Lung microvascular endothelial cell (primary cell): Measurements from ENCODE around the gene ADCY7. TPM values are rescaled to one million over a fixed set of nuclear protein-coding genes. Genes with fewer than 3 reads are reported as not detected.
A peak's percentile ranks its signal among the peaks of the same experiment; 100 is the strongest.
"Not testable (repeated sequence)": the region's sequence is repeated elsewhere in the genome, so short reads cannot be mapped to it uniquely, and the experiment has no call there.

Experiments used
- DNase-seq, 2 donors: peaks; one replicate each; pipeline versions ENCODE4 v3.0.0 to v3.0.0-alpha.2; 2010; ENCODE audit warnings: low read depth in 2 of 2
- total RNA-seq: library from RNA; depleted of rRNA; stranded (reverse); fragments of >200 nt; gene quantifications from 2 replicates; pipeline ENCODE4 v1.2.1, GENCODE V29; 2014

Gene ADCY7
- 3.1 and 4.8 TPM in 2 replicates for total RNA-seq

- peak; percentile 45 to 70 for DNase-seq
Measured at GRCh38 chr16:50266337-50267091, at the start of gene ADCY7. ADCY7 (plus strand) TSS chr16:50266551; CDS start chr16:50288180, 21,629 bp downstream.

GRCh38 chr16:50219402-50219975, 46.9 kb upstream of the ADCY7 start:
- no peak for DNase-seq

- DNase-seq = no peak
Measured at GRCh38 chr16:50224286-50224685, 42.1 kb upstream of the ADCY7 start.

GRCh38 chr16:50227120-50227519, 39.2 kb upstream of the ADCY7 start:
- DNase-seq = no peak

- DNase-seq = no peak
Measured at GRCh38 chr16:50227665-50228064, 38.7 kb upstream of the ADCY7 start.

- DNase-seq = no peak
Measured at GRCh38 chr16:50228364-50228868, 37.9 kb upstream of the ADCY7 start.

GRCh38 chr16:50229149-50229726, 37.1 kb upstream of the ADCY7 start:
- DNase-seq = no peak

- DNase-seq = no peak
Measured at GRCh38 chr16:50234771-50235556, 31.4 kb upstream of the ADCY7 start.

- DNase-seq = no peak
Measured at GRCh38 chr16:50235581-50235980, 30.8 kb upstream of the ADCY7 start.

GRCh38 chr16:50238314-50238713, 28.0 kb upstream of the ADCY7 start:
- no peak for DNase-seq

- no peak for DNase-seq
Measured at GRCh38 chr16:50238868-50239301, 27.5 kb upstream of the ADCY7 start.

- DNase-seq = not testable (repeated sequence)
Measured at GRCh38 chr16:50243024-50243423, 23.3 kb upstream of the ADCY7 start.

GRCh38 chr16:50244140-50244503, 22.2 kb upstream of the ADCY7 start:
- DNase-seq = peak in 1 of 2 donors; percentile 39

- no peak for DNase-seq
Measured at GRCh38 chr16:50244504-50245416, 21.6 kb upstream of the ADCY7 start.

GRCh38 chr16:50245417-50246298, 20.7 kb upstream of the ADCY7 start:
- peak; percentile 51 to 57 for DNase-seq

GRCh38 chr16:50246299-50247122, 19.8 kb upstream of the ADCY7 start:
- DNase-seq = peak in 1 of 2 donors; percentile 12

GRCh38 chr16:50247123-50247905, 19.0 kb upstream of the ADCY7 start:
- DNase-seq = no peak
